Breast epithelium (tissue), 3 donors: ENCODE results near the gene SLC8A3.

Experiments
- CTCF ChIP-seq, 3 donors: fragments of 450-650 bp; IDR thresholded peaks; one replicate each; pipeline ENCODE4 v1.5.1; 2016 to 2017; ENCODE audit warnings: antibody characterized with exemption in 3 of 3, mild to moderate bottlenecking in 3 of 3, moderate library complexity in 3 of 3
- POLR2A ChIP-seq: fragments of 450-650 bp; IDR thresholded peaks from one replicate; pipeline ENCODE4 v1.6.1; 2016; ENCODE audit warnings: antibody characterized with exemption, mild to moderate bottlenecking, moderate library complexity
- POLR2AphosphoS5 ChIP-seq, 3 donors: sonication (generic); formaldehyde crosslinking; IDR thresholded peaks; one replicate each; pipeline ENCODE4 v1.6.1; 2017; ENCODE audit warnings: antibody characterized with exemption in 3 of 3

GRCh38 chr14:70020352-70021170 is 168.2 kb downstream of the SLC8A3 start:
- TF ChIP-seq POLR2A (no peak), POLR2AphosphoS5 (IDR thresholded peaks at IDR 0.05) (no peak), CTCF (IDR thresholded peaks at IDR 0.05) (no peak)
